GM12878 (cell line): ENCODE measurements around the gene MRAP2. TPM values are rescaled to one million over a fixed set of nuclear protein-coding genes. Genes with fewer than 3 reads are reported as not detected.

Source experiments
- ATAC-seq: fragments of 200-7000 bp; cut with Tn5 transposase; 3 replicates; pipeline ENCODE4 v1.9.1; 2020; ENCODE audit warnings: mild to moderate bottlenecking, moderate library complexity
- BruUV-seq: library from RNA; stranded (reverse); fragments of 400-500 nt; replicated peaks from 2 replicates; lab custom pipeline; 2021; lab: Mats Ljungman, UMichigan
- CTCF ChIA-PET: fragments of 300-600 bp; sonication (Branson Sonifier 250); formaldehyde crosslinking; extraction: SDS; loops from one replicate; lab custom pipeline; 2021; ENCODE audit warnings: inconsistent platforms; lab: Yijun Ruan, JAX
- POLR2A ChIA-PET: fragments of 350-600 bp; formaldehyde crosslinking; extraction: SDS; loops from one replicate; lab custom pipeline; 2021; ENCODE audit warnings: inconsistent platforms; lab: Charles Lee
- RAD21 ChIA-PET: fragments of 300-600 bp; sonication (Branson Sonifier 250); formaldehyde crosslinking; loops from one replicate; lab custom pipeline; 2023; ENCODE audit warnings: antibody characterized with exemption; ENCODE audit not compliant: unreplicated experiment; lab: Charles Lee
- SMC1A ChIA-PET: fragments of 300-600 bp; sonication (Branson Sonifier 250); formaldehyde crosslinking; loops from one replicate; lab custom pipeline; 2023; ENCODE audit not compliant: unreplicated experiment, uncharacterized antibody; lab: Charles Lee
- DNase-seq: peaks from one replicate; pipeline ENCODE4 v3.0.0-alpha.2; 2011; ENCODE audit warnings: low read depth, low spot score
- FAIRE-seq: peaks from 3 replicates; lab custom pipeline; 2011; peaks lifted over from hg19 to GRCh38; lab: Jason Lieb, UNC
- H2AFZ ChIP-seq: 2 replicates; pipeline ENCODE4 v1.6.0; 2011; ENCODE audit warnings: low read depth, low read length, control low read depth; ENCODE audit not compliant: control insufficient read depth
- H3K27ac ChIP-seq: 2 replicates; pipeline ENCODE4 v1.5.1; 2011; ENCODE audit warnings: control low read depth; ENCODE audit not compliant: control insufficient read depth, insufficient read depth
- H3K27me3 ChIP-seq, 2 experiments: replicated peaks in 1 of 2; 2 replicates each; pipeline versions ENCODE4 v1.6.0 to v1.6.1; 2011; ENCODE audit warnings: low read length in 1 of 2; ENCODE audit not compliant: control insufficient read depth in 2 of 2, insufficient read depth in 2 of 2
- H3K36me3 ChIP-seq, 2 experiments: 2 replicates each; pipeline ENCODE4 v1.5.1; 2011; ENCODE audit warnings: low read length in 1 of 2; ENCODE audit not compliant: control insufficient read depth in 2 of 2, insufficient read depth in 2 of 2
- H3K4me1 ChIP-seq: 2 replicates; pipeline ENCODE4 v1.6.1; 2011; ENCODE audit warnings: mild to moderate bottlenecking, low read length, moderate library complexity, mixed read lengths; ENCODE audit not compliant: control insufficient read depth, insufficient read depth
- H3K4me2 ChIP-seq: 2 replicates; pipeline ENCODE4 v1.6.0; 2011; ENCODE audit warnings: control low read depth; ENCODE audit not compliant: control insufficient read depth, insufficient read depth
- H3K4me3 ChIP-seq: fragments of 200-600 bp; sonication (generic); 2 replicates; pipeline ENCODE4 v1.5.1; 2016
- H3K79me2 ChIP-seq: 2 replicates; pipeline ENCODE4 v1.6.0; 2011; ENCODE audit warnings: low read length; ENCODE audit not compliant: control insufficient read depth, insufficient read depth
- H3K9ac ChIP-seq: 2 replicates; pipeline ENCODE4 v1.8.0; 2011; ENCODE audit warnings: low read length, control low read depth, mixed read lengths; ENCODE audit not compliant: control insufficient read depth, insufficient read depth
- H3K9me3 ChIP-seq: replicated peaks from 3 replicates; pipeline ENCODE4 v1.5.1; 2011; ENCODE audit warnings: mild to moderate bottlenecking, low read length; ENCODE audit not compliant: control insufficient read depth, insufficient read depth
- H4K20me1 ChIP-seq: 2 replicates; pipeline ENCODE4 v1.6.0; 2011; ENCODE audit not compliant: control insufficient read depth, insufficient read depth
- E4F1 ChIP-seq: fragments of 450-650 bp; IDR thresholded peaks from 2 replicates; pipeline ENCODE4 v1.6.1; 2018; ENCODE audit warnings: borderline replicate concordance, mild to moderate bottlenecking; ENCODE audit not compliant: partially characterized antibody
- HDAC2 ChIP-seq: fragments of 200-600 bp; sonication (generic); IDR thresholded peaks from 2 replicates; pipeline ENCODE4 v1.6.1; 2017
- NFIC ChIP-seq: IDR thresholded peaks from 2 replicates; pipeline ENCODE4 v1.6.1; 2012; ENCODE audit warnings: low read depth, mild to moderate bottlenecking, inconsistent platforms, low read length, moderate library complexity
- NFXL1 ChIP-seq: fragments of 450-650 bp; IDR thresholded peaks from 2 replicates; pipeline ENCODE4 v1.6.1; 2017; ENCODE audit warnings: antibody characterized with exemption, mild to moderate bottlenecking, borderline replicate concordance
- NRF1 ChIP-seq: conservative IDR thresholded peaks from 2 replicates; pipeline ENCODE4 v1.6.1; 2011; ENCODE audit warnings: mild to moderate bottlenecking, low read depth, low read length, improper control_type of control experiment
- PAX8 ChIP-seq: fragments of 450-650 bp; IDR thresholded peaks from 2 replicates; pipeline ENCODE4 v1.6.1; 2017; ENCODE audit warnings: mild to moderate bottlenecking, moderate library complexity
- RB1 ChIP-seq: fragments of 450-650 bp; formaldehyde crosslinking; IDR thresholded peaks from 2 replicates; pipeline ENCODE4 v1.6.1; 2017; ENCODE audit warnings: mild to moderate bottlenecking, borderline replicate concordance
- RFX5 ChIP-seq: IDR thresholded peaks from 2 replicates; pipeline ENCODE4 v1.6.1; 2011; ENCODE audit warnings: low read depth, low read length, improper control_type of control experiment
- SMAD1 ChIP-seq: fragments of 450-650 bp; IDR thresholded peaks from 2 replicates; pipeline ENCODE4 v1.6.1; 2018; ENCODE audit warnings: mild to moderate bottlenecking, low read depth; ENCODE audit not compliant: partially characterized antibody
- STAT1 ChIP-seq: fragments of 450-650 bp; conservative IDR thresholded peaks from 2 replicates; pipeline ENCODE4 v1.6.1; 2014; ENCODE audit warnings: antibody characterized with exemption, mild to moderate bottlenecking
- SUPT20H ChIP-seq: IDR thresholded peaks from 2 replicates; pipeline ENCODE4 v1.6.1; 2011; ENCODE audit warnings: low read depth, mild to moderate bottlenecking, low read length, moderate library complexity, borderline replicate concordance; ENCODE audit not compliant: control insufficient read depth
- ZNF384 ChIP-seq: IDR thresholded peaks from 2 replicates; pipeline ENCODE4 v1.6.1; 2012; ENCODE audit warnings: low read depth, mild to moderate bottlenecking, low read length, improper control_type of control experiment, borderline replicate concordance
- WGBS: methylation state at CpG from one replicate; pipeline ENCODE4 v1.1.6; 2016; ENCODE audit warnings: low lambda C conversion rate; ENCODE audit not compliant: insufficient replicate concordance, insufficient coverage; ENCODE audit errors: missing lambda C conversion rate; 5-methylcytosine and 5-hydroxymethylcytosine counted together
- in situ Hi-C: fragments of 300-500 bp; cut with MboI; formaldehyde crosslinking; loops from 9 replicates; pipeline ENCODE4 v1.14.3; 2018; ENCODE audit warnings: mixed read lengths
- intact Hi-C: fragments of 100-400 bp; cut with micrococcal nuclease; formaldehyde crosslinking; loops from one replicate; pipeline ENCODE4 v1.14.2; 2022; ENCODE audit not compliant: unreplicated experiment
- polyA plus RNA-seq, 11 experiments: library from polyadenylated mRNA; depleted of rRNA in 4 of 11; unstranded in 6 of 11; stranded (reverse) in 5 of 11; fragments of >200 nt; fragmentation: Nextera tagmentation in 4 of 11; fragmentation: Illumina TruSeq in 1 of 11; extraction: Ambion mirVana in 4 of 11; extraction: Trizol in 1 of 11; gene quantifications; 1 replicate in 1 of 11; 2 replicates in 10 of 11; pipeline versions ENCODE4 v1.2.1 to v1.2.3, GENCODE V29; 2011 to 2016; ENCODE audit warnings: inconsistent platforms in 2 of 11, missing spikeins in 2 of 11, low read depth in 1 of 11
- total RNA-seq, 4 experiments: library from RNA; depleted of rRNA in 3 of 4; stranded (reverse); fragments of >200 nt in 3 of 4; fragmentation: Illumina TruSeq in 1 of 4; extraction: Trizol in 1 of 4; gene quantifications; 2 replicates each; pipeline versions ENCODE4 v1.2.1 to v1.2.3, GENCODE V29; 2013 to 2021

The MRAP2 gene
- total and polyA plus RNA-seq, 10 of the 15 experiments (the other 5 are each of a cell fraction or from before 2014, with no cell fraction given), result not detected

DNA sequence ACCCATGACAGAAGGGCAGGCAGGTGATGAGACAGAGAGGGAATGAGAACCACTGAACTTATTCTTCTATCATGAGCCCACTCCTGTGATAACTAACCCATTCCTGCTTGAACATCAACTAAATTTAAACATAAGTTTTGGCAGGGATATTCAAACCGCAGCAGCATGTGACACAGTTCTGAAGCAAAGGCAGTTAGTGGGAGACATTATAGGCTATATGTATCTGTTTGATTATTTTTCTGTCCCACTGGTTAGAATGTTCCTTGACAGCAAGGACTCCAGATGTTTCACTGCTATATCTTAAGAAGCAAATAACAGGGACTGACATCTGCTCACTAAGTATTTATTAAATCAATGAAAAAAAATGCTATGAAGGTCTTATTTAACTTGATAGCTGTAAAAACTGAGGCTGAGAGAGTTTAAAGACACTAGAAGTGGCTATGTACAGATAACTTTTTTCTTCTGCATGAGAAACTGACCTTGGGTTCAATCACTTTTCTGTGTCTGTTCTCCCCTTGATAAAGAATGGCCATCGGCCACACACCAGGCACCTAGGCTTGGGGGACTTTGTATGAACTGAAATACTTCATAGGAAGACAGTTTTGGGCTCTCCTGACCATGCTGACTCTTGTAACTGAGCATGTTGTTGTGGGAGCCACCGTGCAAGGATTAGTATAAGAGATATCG is 102.9 kb downstream of the MRAP2 start (continued):
- no peak for TF ChIP-seq NRF1
- TF ChIP-seq E4F1, result no peak
- TF ChIP-seq ZNF384, result no peak
- no peak for TF ChIP-seq STAT1
- no peak for TF ChIP-seq NFXL1
- TF ChIP-seq SMAD1, result no peak

- RAD21 ChIA-PET, result no interaction called here
- intact Hi-C loops, result no loop called here
- 89% methylated on average over 5 of the region's 5 CpGs for WGBS
These were observed 103.4 kb downstream of the MRAP2 start for GRCh38 chr6:84137051-84137375.

More at GRCh38 chr6:84137051-84137375, 103.4 kb downstream of the MRAP2 start:
- Histone ChIP-seq H3K4me2 (no peak overlapping the region), H3K27ac (no peak overlapping the region), H3K4me1 (no peaks in the 10 kb centered on the region), H3K9me3 (no peaks in the 10 kb centered on the region), H3K36me3 (no peaks in the 10 kb centered on the region; a peak in 1 of 4 replicates), H3K4me3 (no peak overlapping the region), H3K79me2 (no peaks in the 10 kb centered on the region), H4K20me1 (no peaks in the 10 kb centered on the region), H3K27me3 (no peaks in the 10 kb centered on the region), H2AFZ (no peak overlapping the region), H3K9ac (no peak overlapping the region)
- DNase-seq (no peak), FAIRE-seq (no peak), ATAC-seq (no peak)
- in situ Hi-C loops, result no loop called here
- POLR2A ChIA-PET, result no interaction called here
- BruUV-seq, result no TSS peak
- CTCF ChIA-PET, result no interaction called here
- TF ChIP-seq NFIC, result no peak
- no peak for TF ChIP-seq RB1
- TF ChIP-seq RFX5, result no peak
- TF ChIP-seq SUPT20H, result no peak
- TF ChIP-seq HDAC2, result no peak
- TF ChIP-seq PAX8, result no peak
- SMC1A ChIA-PET, result no interaction called here
